GM12878 (cell line): ENCODE data around the gene S1PR1. TPM values are rescaled to one million over a fixed set of nuclear protein-coding genes. Genes with fewer than 3 reads are reported as not detected.

Experiments used
- ATAC-seq: fragments of 200-7000 bp; cut with Tn5 transposase; 3 replicates; pipeline ENCODE4 v1.9.1; 2020; ENCODE audit warnings: mild to moderate bottlenecking, moderate library complexity
- BruUV-seq: library from RNA; stranded (reverse); fragments of 400-500 nt; replicated peaks from 2 replicates; lab custom pipeline; 2021; lab: Mats Ljungman, UMichigan
- CTCF ChIA-PET: fragments of 300-600 bp; sonication (Branson Sonifier 250); formaldehyde crosslinking; extraction: SDS; loops from one replicate; lab custom pipeline; 2021; ENCODE audit warnings: inconsistent platforms; lab: Yijun Ruan, JAX
- POLR2A ChIA-PET: fragments of 350-600 bp; formaldehyde crosslinking; extraction: SDS; loops from one replicate; lab custom pipeline; 2021; ENCODE audit warnings: inconsistent platforms; lab: Charles Lee
- RAD21 ChIA-PET: fragments of 300-600 bp; sonication (Branson Sonifier 250); formaldehyde crosslinking; loops from one replicate; lab custom pipeline; 2023; ENCODE audit warnings: antibody characterized with exemption; ENCODE audit not compliant: unreplicated experiment; lab: Charles Lee
- SMC1A ChIA-PET: fragments of 300-600 bp; sonication (Branson Sonifier 250); formaldehyde crosslinking; loops from one replicate; lab custom pipeline; 2023; ENCODE audit not compliant: unreplicated experiment, uncharacterized antibody; lab: Charles Lee
- DNase-seq: peaks from one replicate; pipeline ENCODE4 v3.0.0-alpha.2; 2011; ENCODE audit warnings: low read depth, low spot score
- FAIRE-seq: peaks from 3 replicates; lab custom pipeline; 2011; peaks lifted over from hg19 to GRCh38; lab: Jason Lieb, UNC
- H2AFZ ChIP-seq: 2 replicates; pipeline ENCODE4 v1.6.0; 2011; ENCODE audit warnings: low read depth, low read length, control low read depth; ENCODE audit not compliant: control insufficient read depth
- H3K27ac ChIP-seq: 2 replicates; pipeline ENCODE4 v1.5.1; 2011; ENCODE audit warnings: control low read depth; ENCODE audit not compliant: control insufficient read depth, insufficient read depth
- H3K27me3 ChIP-seq, 2 experiments: replicated peaks in 1 of 2; 2 replicates each; pipeline versions ENCODE4 v1.6.0 to v1.6.1; 2011; ENCODE audit warnings: low read length in 1 of 2; ENCODE audit not compliant: control insufficient read depth in 2 of 2, insufficient read depth in 2 of 2
- H3K36me3 ChIP-seq, 2 experiments: 2 replicates each; pipeline ENCODE4 v1.5.1; 2011; ENCODE audit warnings: low read length in 1 of 2; ENCODE audit not compliant: control insufficient read depth in 2 of 2, insufficient read depth in 2 of 2
- H3K4me1 ChIP-seq: 2 replicates; pipeline ENCODE4 v1.6.1; 2011; ENCODE audit warnings: mild to moderate bottlenecking, low read length, moderate library complexity, mixed read lengths; ENCODE audit not compliant: control insufficient read depth, insufficient read depth
- H3K4me2 ChIP-seq: 2 replicates; pipeline ENCODE4 v1.6.0; 2011; ENCODE audit warnings: control low read depth; ENCODE audit not compliant: control insufficient read depth, insufficient read depth
- H3K4me3 ChIP-seq: fragments of 200-600 bp; sonication (generic); 2 replicates; pipeline ENCODE4 v1.5.1; 2016
- H3K79me2 ChIP-seq: 2 replicates; pipeline ENCODE4 v1.6.0; 2011; ENCODE audit warnings: low read length; ENCODE audit not compliant: control insufficient read depth, insufficient read depth
- H3K9ac ChIP-seq: 2 replicates; pipeline ENCODE4 v1.8.0; 2011; ENCODE audit warnings: low read length, control low read depth, mixed read lengths; ENCODE audit not compliant: control insufficient read depth, insufficient read depth
- H3K9me3 ChIP-seq: replicated peaks from 3 replicates; pipeline ENCODE4 v1.5.1; 2011; ENCODE audit warnings: mild to moderate bottlenecking, low read length; ENCODE audit not compliant: control insufficient read depth, insufficient read depth
- H4K20me1 ChIP-seq: 2 replicates; pipeline ENCODE4 v1.6.0; 2011; ENCODE audit not compliant: control insufficient read depth, insufficient read depth
- ATF3 ChIP-seq: IDR thresholded peaks from 2 replicates; pipeline ENCODE4 v1.6.1; 2011; ENCODE audit warnings: low read depth, mild to moderate bottlenecking, low read length, moderate library complexity, borderline replicate concordance; ENCODE audit errors: extremely low read depth
- EP300 ChIP-seq, 2 experiments: fragments of 150-350 bp in 1 of 2; IDR thresholded peaks; 2 replicates each; pipeline ENCODE4 v1.6.1; 2011 to 2012; ENCODE audit warnings: low read depth in 2 of 2, low read length in 2 of 2, borderline replicate concordance in 1 of 2, improper control_type of control experiment in 1 of 2, inconsistent platforms in 1 of 2; ENCODE audit not compliant: control insufficient read depth in 1 of 2
- MAX ChIP-seq: IDR thresholded peaks from 2 replicates; pipeline ENCODE4 v1.6.1; 2012; ENCODE audit warnings: low read depth, low read length, improper control_type of control experiment
- NR2F1 ChIP-seq: fragments of 450-650 bp; conservative IDR thresholded peaks from 2 replicates; pipeline ENCODE4 v1.6.1; 2017; ENCODE audit warnings: mild to moderate bottlenecking
- SUPT20H ChIP-seq: IDR thresholded peaks from 2 replicates; pipeline ENCODE4 v1.6.1; 2011; ENCODE audit warnings: low read depth, mild to moderate bottlenecking, low read length, moderate library complexity, borderline replicate concordance; ENCODE audit not compliant: control insufficient read depth
- USF1 ChIP-seq: IDR thresholded peaks from 2 replicates; pipeline ENCODE4 v1.6.1; 2011; ENCODE audit warnings: borderline replicate concordance, low read depth, mild to moderate bottlenecking, moderate library complexity, mixed read lengths, low read length; ENCODE audit not compliant: insufficient read depth; ENCODE audit errors: extremely low read length
- YY1 ChIP-seq: IDR thresholded peaks from 2 replicates; pipeline ENCODE4 v1.6.1; 2011; ENCODE audit warnings: low read depth, mild to moderate bottlenecking, low read length
- ZBED1 ChIP-seq: IDR thresholded peaks from 2 replicates; pipeline ENCODE4 v1.6.1; 2016; ENCODE audit warnings: borderline replicate concordance
- WGBS: methylation state at CpG from one replicate; pipeline ENCODE4 v1.1.6; 2016; ENCODE audit warnings: low lambda C conversion rate; ENCODE audit not compliant: insufficient replicate concordance, insufficient coverage; ENCODE audit errors: missing lambda C conversion rate; 5-methylcytosine and 5-hydroxymethylcytosine counted together
- in situ Hi-C: fragments of 300-500 bp; cut with MboI; formaldehyde crosslinking; loops from 9 replicates; pipeline ENCODE4 v1.14.3; 2018; ENCODE audit warnings: mixed read lengths
- intact Hi-C: fragments of 100-400 bp; cut with micrococcal nuclease; formaldehyde crosslinking; loops from one replicate; pipeline ENCODE4 v1.14.2; 2022; ENCODE audit not compliant: unreplicated experiment
- polyA plus RNA-seq, 11 experiments: library from polyadenylated mRNA; depleted of rRNA in 4 of 11; unstranded in 6 of 11; stranded (reverse) in 5 of 11; fragments of >200 nt; fragmentation: Nextera tagmentation in 4 of 11; fragmentation: Illumina TruSeq in 1 of 11; extraction: Ambion mirVana in 4 of 11; extraction: Trizol in 1 of 11; gene quantifications; 1 replicate in 1 of 11; 2 replicates in 10 of 11; pipeline versions ENCODE4 v1.2.1 to v1.2.3, GENCODE V29; 2011 to 2016; ENCODE audit warnings: inconsistent platforms in 2 of 11, missing spikeins in 2 of 11, low read depth in 1 of 11
- total RNA-seq, 4 experiments: library from RNA; depleted of rRNA in 3 of 4; stranded (reverse); fragments of >200 nt in 3 of 4; fragmentation: Illumina TruSeq in 1 of 4; extraction: Trizol in 1 of 4; gene quantifications; 2 replicates each; pipeline versions ENCODE4 v1.2.1 to v1.2.3, GENCODE V29; 2013 to 2021

S1PR1 gene
- total and polyA plus RNA-seq, 10 of the 15 experiments (the other 5 are each of a cell fraction or from before 2014, with no cell fraction given), result 3.8 to 59.4 (median 30.7) TPM

GRCh38 chr1:101281751-101282150 lies 44.9 kb downstream of the S1PR1 start (continued):
- TF ChIP-seq USF1 (no peak), MAX (no peak), ZBED1 (no peak), YY1 (no peak), ATF3 (no peak), SUPT20H (no peak)

DNA sequence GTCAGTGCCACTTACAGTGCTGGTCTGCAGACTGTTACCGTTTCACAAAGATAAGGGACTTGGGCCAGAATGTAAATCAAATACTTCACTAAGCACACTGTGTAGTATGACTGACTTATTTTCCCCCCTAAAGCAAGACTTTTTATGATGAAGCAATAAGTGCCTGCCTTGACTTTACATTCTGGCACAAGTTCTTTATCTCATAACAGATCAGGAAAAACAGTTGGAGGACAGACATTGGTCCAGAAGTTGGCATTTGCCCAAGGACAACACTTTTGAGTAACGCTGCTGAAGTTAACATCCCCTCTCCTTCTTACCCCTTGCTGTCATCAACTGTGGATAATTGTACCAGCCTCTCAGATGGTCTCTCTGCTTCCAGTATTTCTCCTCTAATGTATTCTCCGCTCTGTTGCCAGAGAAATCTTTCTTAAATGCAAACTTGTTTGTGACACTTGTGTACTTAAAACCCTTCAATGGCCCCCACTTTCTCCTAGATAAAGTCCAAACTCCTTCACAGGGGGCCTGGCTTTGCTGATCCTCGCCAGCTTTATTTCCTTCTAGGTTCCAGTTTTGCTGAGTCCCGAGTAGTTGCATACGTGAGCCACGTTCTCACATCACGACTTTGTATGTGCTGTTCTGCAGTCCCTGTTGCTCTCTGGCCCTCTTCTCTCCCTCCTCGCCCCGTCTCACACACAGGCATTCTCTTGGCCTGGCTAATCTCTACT lies 45.7 kb downstream of the S1PR1 start:
- CTCF ChIA-PET, result interaction anchor here (0.6 kb wide), 1 partner anchor 142 kb away, joined by 3 read pairs; no protein-coding TSS in a partner anchor
- intact Hi-C loops, result no loop called here
- SMC1A ChIA-PET, result interaction anchor here (2.4 kb wide), 1 partner anchor 8 kb away, joined by 9 read pairs; no protein-coding TSS in a partner anchor
- no peaks in the 10 kb centered on the region for H3K4me1 ChIP-seq
- H3K4me3 ChIP-seq, result no peak overlapping the region
- FAIRE-seq (no peak), DNase-seq (no peak), ATAC-seq (no peak)
- no peaks in the 10 kb centered on the region for H4K20me1 ChIP-seq
- H3K4me2 ChIP-seq, result no peak overlapping the region
- no peaks in the 10 kb centered on the region for H3K79me2 ChIP-seq
- 88% methylated on average over 10 of the region's 10 CpGs for WGBS
- POLR2A ChIA-PET, result no interaction called here
- RAD21 ChIA-PET, result interaction anchor here (0.6 kb wide), 1 partner anchor 29 kb away, joined by 3 read pairs; no protein-coding TSS in a partner anchor
- H2AFZ ChIP-seq, result no peak overlapping the region
- H3K27me3 ChIP-seq, result no peaks in the 10 kb centered on the region; a peak in 1 of 4 replicates
- H3K9me3 ChIP-seq, result no peaks in the 10 kb centered on the region
- TF ChIP-seq EP300 (IDR thresholded peaks at IDR 0.05; ENCODE audit: borderline replicate concordance in 1 of 2, control insufficient read depth in 1 of 2, low read depth in 2 of 2, low read length in 2 of 2), result no peak
- no peak for TF ChIP-seq NR2F1
- H3K27ac ChIP-seq, result no peak overlapping the region
- in situ Hi-C loops, result no loop called here
- H3K36me3 ChIP-seq, result no peaks in the 10 kb centered on the region
- no peak overlapping the region for H3K9ac ChIP-seq
- no TSS peak for BruUV-seq
